Neutrophil (primary cell): ENCODE results near the gene ADAMTS8.

ENCODE experiments used
- H3K27ac ChIP-seq: fragments of 200-600 bp; sonication (generic); 2 replicates; pipeline ENCODE4 v1.5.1; 2016; ENCODE audit warnings: mild to moderate bottlenecking, moderate library complexity
- H3K27me3 ChIP-seq: fragments of 200-600 bp; sonication (generic); 2 replicates; pipeline ENCODE4 v1.6.0; 2016; ENCODE audit warnings: mild to moderate bottlenecking
- H3K36me3 ChIP-seq: fragments of 200-600 bp; sonication (generic); 2 replicates; pipeline ENCODE4 v1.5.1; 2017
- H3K4me1 ChIP-seq, 2 experiments: fragments of 200-600 bp in 1 of 2; sonication (generic) in 1 of 2; 1 replicate in 1 of 2; 2 replicates in 1 of 2; pipeline versions ENCODE4 v1.5.1 to v1.6.1; 2013 to 2016; ENCODE audit warnings: low read depth in 1 of 2, low read length in 1 of 2, mild to moderate bottlenecking in 1 of 2, moderate library complexity in 1 of 2; ENCODE audit not compliant: control insufficient read depth in 1 of 2, insufficient read depth in 1 of 2
- H3K4me3 ChIP-seq, 2 experiments: fragments of 200-600 bp in 1 of 2; sonication (generic) in 1 of 2; 1 replicate in 1 of 2; 2 replicates in 1 of 2; pipeline ENCODE4 v1.5.1; 2013 to 2016; ENCODE audit warnings: low read depth in 1 of 2, low read length in 1 of 2, mild to moderate bottlenecking in 1 of 2, moderate library complexity in 1 of 2
- H3K9me3 ChIP-seq: fragments of 200-600 bp; sonication (generic); 2 replicates; pipeline ENCODE4 v1.5.1; 2016
- TF ChIP-seq, protein P1 (sequence below): fragments of 200-600 bp; sonication (generic); IDR thresholded peaks from 2 replicates; pipeline ENCODE4 v1.5.1; 2016; ENCODE audit warnings: antibody characterized with exemption

Gene ADAMTS8

GRCh38 chr11:130426837-130427341 lies 1.5 kb downstream of the ADAMTS8 start:
- Histone ChIP-seq H3K36me3 (no peaks in the 10 kb centered on the region), H3K9me3 (no peaks in the 10 kb centered on the region), H3K4me1 (peaks cover 0 to 5% of the 10 kb centered on the region in 2 experiments), H3K4me3 (no peak overlapping the region), H3K27ac (no peak overlapping the region), H3K27me3 (peaks cover 100% of the 10 kb centered on the region)
- TF ChIP-seq, protein P1, sequence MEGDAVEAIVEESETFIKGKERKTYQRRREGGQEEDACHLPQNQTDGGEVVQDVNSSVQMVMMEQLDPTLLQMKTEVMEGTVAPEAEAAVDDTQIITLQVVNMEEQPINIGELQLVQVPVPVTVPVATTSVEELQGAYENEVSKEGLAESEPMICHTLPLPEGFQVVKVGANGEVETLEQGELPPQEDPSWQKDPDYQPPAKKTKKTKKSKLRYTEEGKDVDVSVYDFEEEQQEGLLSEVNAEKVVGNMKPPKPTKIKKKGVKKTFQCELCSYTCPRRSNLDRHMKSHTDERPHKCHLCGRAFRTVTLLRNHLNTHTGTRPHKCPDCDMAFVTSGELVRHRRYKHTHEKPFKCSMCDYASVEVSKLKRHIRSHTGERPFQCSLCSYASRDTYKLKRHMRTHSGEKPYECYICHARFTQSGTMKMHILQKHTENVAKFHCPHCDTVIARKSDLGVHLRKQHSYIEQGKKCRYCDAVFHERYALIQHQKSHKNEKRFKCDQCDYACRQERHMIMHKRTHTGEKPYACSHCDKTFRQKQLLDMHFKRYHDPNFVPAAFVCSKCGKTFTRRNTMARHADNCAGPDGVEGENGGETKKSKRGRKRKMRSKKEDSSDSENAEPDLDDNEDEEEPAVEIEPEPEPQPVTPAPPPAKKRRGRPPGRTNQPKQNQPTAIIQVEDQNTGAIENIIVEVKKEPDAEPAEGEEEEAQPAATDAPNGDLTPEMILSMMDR: no peak

- TF ChIP-seq, protein P1: no peak
- Histone ChIP-seq H3K27me3 (peaks cover 100% of the 10 kb centered on the region), H3K27ac (no peak overlapping the region), H3K4me3 (no peak overlapping the region), H3K4me1 (peaks cover 0 to 5% of the 10 kb centered on the region in 2 experiments), H3K9me3 (no peaks in the 10 kb centered on the region), H3K36me3 (no peaks in the 10 kb centered on the region)
These were observed 2.1 kb downstream of the ADAMTS8 start for GRCh38 chr11:130426223-130426836.

DNA sequence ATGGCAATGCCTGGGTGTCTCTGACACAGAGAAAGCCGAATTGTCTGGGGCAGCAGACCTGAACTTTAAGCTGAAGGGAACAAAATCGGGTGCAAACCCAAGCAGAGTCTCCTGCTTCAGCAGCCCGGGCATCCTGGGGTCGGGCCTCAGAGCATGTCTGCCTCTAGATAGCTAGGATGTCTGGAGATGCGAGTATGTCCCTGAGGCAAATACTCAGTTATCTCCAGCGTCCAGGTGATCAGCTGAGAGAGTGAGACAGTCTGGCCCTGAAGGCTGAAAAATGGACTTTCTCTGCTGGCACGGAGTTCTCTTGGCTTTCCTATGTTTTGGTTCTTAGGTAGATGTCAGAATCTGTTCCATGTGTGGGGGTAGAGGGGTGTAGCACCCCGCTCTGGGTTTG lies 3.3 kb downstream of the ADAMTS8 start:
- TF ChIP-seq, protein P1: no peak

GRCh38 chr11:130424613-130425140 lies 3.7 kb downstream of the ADAMTS8 start:
- Histone ChIP-seq H3K4me3 (no peak overlapping the region), H3K27me3 (peaks cover 100% of the 10 kb centered on the region)
- TF ChIP-seq, protein P1: no peak

More for the DNA sequence above, 3.3 kb downstream of the ADAMTS8 start:
- Histone ChIP-seq H3K9me3 (no peaks in the 10 kb centered on the region), H3K36me3 (no peaks in the 10 kb centered on the region), H3K27ac (no peak overlapping the region), H3K27me3 (peaks cover 100% of the 10 kb centered on the region), H3K4me3 (no peak overlapping the region), H3K4me1 (peaks cover 4 to 10% of the 10 kb centered on the region in 2 experiments)

GRCh38 chr11:130423541-130424142 lies 4.8 kb downstream of the ADAMTS8 start:
- Histone ChIP-seq H3K4me3 (no peak overlapping the region), H3K4me1 (peaks cover 4 to 10% of the 10 kb centered on the region in 2 experiments), H3K9me3 (no peaks in the 10 kb centered on the region), H3K27ac (no peak overlapping the region), H3K27me3 (peaks cover 93% of the 10 kb centered on the region), H3K36me3 (no peaks in the 10 kb centered on the region)
- TF ChIP-seq, protein P1: no peak

More at GRCh38 chr11:130424613-130425140, 3.7 kb downstream of the ADAMTS8 start:
- H3K27ac ChIP-seq: no peak overlapping the region
- no peaks in the 10 kb centered on the region for H3K9me3 ChIP-seq
- peaks cover 4 to 10% of the 10 kb centered on the region in 2 experiments for H3K4me1 ChIP-seq
- no peaks in the 10 kb centered on the region for H3K36me3 ChIP-seq
